Adrenal gland (tissue), 5 donors: Measurements from ENCODE around the gene PIM3.
"Not testable (repeated sequence)": the region's sequence is repeated elsewhere in the genome, so short reads cannot be mapped to it uniquely, and the experiment has no call there.

ENCODE experiments used
- POLR2A ChIP-seq, 2 donors: fragments of 450-650 bp; IDR thresholded peaks; one replicate each; pipeline ENCODE4 v1.6.1; 2017; ENCODE audit warnings: antibody characterized with exemption in 2 of 2, mild to moderate bottlenecking in 2 of 2, moderate library complexity in 1 of 2
- TF ChIP-seq, protein P1 (sequence below), 6 experiments: fragments of 450-650 bp in 4 of 6; fragments of 200-600 bp in 2 of 6; sonication (generic) in 1 of 6; IDR thresholded peaks; 1 replicate in 5 of 6; 2 replicates in 1 of 6; pipeline versions ENCODE4 v1.5.1 to v1.8.0; 2016 to 2021; ENCODE audit warnings: antibody characterized with exemption in 6 of 6, mild to moderate bottlenecking in 2 of 6, moderate library complexity in 1 of 6
- donor health status: DM: no; HTN: no; CAD: no.

DNA sequence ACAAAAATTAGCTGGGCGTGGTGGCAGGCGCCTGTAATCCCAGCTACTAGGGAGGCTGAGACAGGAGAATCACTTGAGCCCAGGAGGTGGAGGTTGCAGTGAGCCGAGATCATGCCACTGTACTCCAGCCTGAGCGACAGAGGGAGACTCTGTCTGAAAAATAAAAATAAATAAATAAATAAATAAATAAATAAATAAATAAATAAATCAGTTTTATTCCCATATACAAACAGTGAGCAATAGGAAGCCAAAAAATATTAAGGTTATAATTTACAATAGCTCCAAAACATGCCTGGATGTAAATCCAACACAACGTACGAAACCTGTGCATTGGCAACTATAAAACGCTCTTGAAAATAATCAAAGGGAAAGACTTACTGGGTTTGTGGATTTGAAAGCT lies 21.2 kb downstream of the PIM3 start:
- TF ChIP-seq, protein P1, sequence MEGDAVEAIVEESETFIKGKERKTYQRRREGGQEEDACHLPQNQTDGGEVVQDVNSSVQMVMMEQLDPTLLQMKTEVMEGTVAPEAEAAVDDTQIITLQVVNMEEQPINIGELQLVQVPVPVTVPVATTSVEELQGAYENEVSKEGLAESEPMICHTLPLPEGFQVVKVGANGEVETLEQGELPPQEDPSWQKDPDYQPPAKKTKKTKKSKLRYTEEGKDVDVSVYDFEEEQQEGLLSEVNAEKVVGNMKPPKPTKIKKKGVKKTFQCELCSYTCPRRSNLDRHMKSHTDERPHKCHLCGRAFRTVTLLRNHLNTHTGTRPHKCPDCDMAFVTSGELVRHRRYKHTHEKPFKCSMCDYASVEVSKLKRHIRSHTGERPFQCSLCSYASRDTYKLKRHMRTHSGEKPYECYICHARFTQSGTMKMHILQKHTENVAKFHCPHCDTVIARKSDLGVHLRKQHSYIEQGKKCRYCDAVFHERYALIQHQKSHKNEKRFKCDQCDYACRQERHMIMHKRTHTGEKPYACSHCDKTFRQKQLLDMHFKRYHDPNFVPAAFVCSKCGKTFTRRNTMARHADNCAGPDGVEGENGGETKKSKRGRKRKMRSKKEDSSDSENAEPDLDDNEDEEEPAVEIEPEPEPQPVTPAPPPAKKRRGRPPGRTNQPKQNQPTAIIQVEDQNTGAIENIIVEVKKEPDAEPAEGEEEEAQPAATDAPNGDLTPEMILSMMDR (IDR thresholded peaks at IDR 0.05), result not testable (repeated sequence)
- not testable (repeated sequence) for TF ChIP-seq POLR2A (IDR thresholded peaks at IDR 0.05)
